ENCODE measurements around the gene CD82. TPM values are rescaled to one million over a fixed set of nuclear protein-coding genes. Genes with fewer than 3 reads are reported as not detected.

The CD82 gene
- total RNA-seq, 1 donor from 2014 or later: 228 TPM

- intact Hi-C loops (cut with micrococcal nuclease): loop anchor here (1.0 to 2.0 kb wide), 2 partner anchors 10 to 121 kb away; no protein-coding TSS in a partner anchor
These were observed 6.1 kb upstream of the CD82 start for GRCh38 chr11:44559207-44559939.

GRCh38 chr11:44559940-44560300, 5.5 kb upstream of the CD82 start:
- intact Hi-C loops (cut with micrococcal nuclease): loop anchor here (1.0 to 10.0 kb wide), 3 partner anchors 9 to 1245 kb away; partner anchors contain the start of gene SLC35C1

- intact Hi-C loops (cut with micrococcal nuclease): loop anchor here (10.0 kb wide), 1 partner anchor 1243 kb away; the partner anchor contains the start of gene SLC35C1
These were observed 4.1 kb upstream of the CD82 start for GRCh38 chr11:44561275-44561805.

GRCh38 chr11:44561964-44562734, 3.3 kb upstream of the CD82 start:
- intact Hi-C loops (cut with micrococcal nuclease): loop anchor here (10.0 kb wide), 1 partner anchor 1243 kb away; the partner anchor contains the start of gene SLC35C1

- intact Hi-C loops (cut with micrococcal nuclease): loop anchor here (10.0 kb wide), 1 partner anchor 1242 kb away; the partner anchor contains the start of gene SLC35C1
These were observed 2.5 kb upstream of the CD82 start for GRCh38 chr11:44562845-44563460.

DNA sequence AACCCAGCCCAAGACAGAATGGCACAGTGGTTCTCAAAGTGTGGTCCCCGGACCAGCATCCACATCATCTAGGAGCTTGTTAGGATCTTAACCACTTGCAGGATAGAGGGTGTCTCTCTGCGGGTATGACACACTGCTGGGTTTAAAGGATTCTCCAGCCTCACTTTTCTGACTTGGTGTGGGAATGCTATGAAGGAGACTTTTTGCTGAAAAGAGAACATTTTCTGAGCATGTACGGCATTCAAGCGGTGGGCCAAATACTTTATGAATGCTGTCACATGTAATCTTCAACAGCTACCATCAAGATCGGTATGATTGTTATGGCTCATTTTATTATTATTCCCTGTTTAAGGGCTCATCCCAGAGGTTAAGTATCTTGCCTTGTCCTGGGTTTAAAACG, 1.8 kb upstream of the CD82 start:
- intact Hi-C loops (cut with micrococcal nuclease): loop anchor here (2.0 to 10.0 kb wide), 3 partner anchors 53 to 1241 kb away; partner anchors contain the start of genes PRDM11 and SLC35C1

DNA sequence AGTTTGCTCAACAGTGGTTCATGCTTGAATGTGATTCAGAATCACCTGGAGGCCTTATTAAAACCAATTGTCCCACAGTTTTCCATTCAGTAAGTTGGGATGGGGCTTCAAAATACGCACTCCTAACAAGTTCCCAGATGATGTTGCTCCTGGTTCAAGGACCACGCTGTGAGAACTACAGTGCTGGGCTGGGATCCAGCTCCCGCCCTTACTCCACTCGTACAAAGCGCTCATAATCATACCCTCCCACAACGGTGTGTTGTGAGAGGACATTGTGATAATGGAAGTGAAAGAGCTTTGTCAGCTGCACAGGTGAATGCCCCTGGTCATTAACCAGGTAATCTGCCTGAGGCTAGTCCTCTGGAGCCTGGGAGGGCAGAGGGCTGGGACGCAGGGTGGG, 1.3 kb upstream of the CD82 start:
- intact Hi-C loops (cut with micrococcal nuclease): loop anchor here (2.0 to 10.0 kb wide), 3 partner anchors 53 to 1241 kb away; partner anchors contain the start of genes PRDM11 and SLC35C1

GRCh38 chr11:44564670-44565210, 723 bp upstream of the CD82 start:
- intact Hi-C loops (cut with micrococcal nuclease): loop anchor here (1.0 to 10.0 kb wide), 6 partner anchors 10 to 1240 kb away; partner anchors contain the start of genes PRDM11, SLC35C1 and TSPAN18

GRCh38 chr11:44565953-44566949, 788 bp downstream of the CD82 start:
- intact Hi-C loops (cut with micrococcal nuclease): loop anchor here (1.0 to 10.0 kb wide), 6 partner anchors 8 to 1239 kb away; partner anchors contain the start of genes PRDM11, SLC35C1 and TSPAN18

GRCh38 chr11:44566952-44567875, 1.8 kb downstream of the CD82 start:
- intact Hi-C loops (cut with micrococcal nuclease): loop anchor here (5.0 to 10.0 kb wide), 2 partner anchors 160 to 1238 kb away; partner anchors contain the start of genes SLC35C1 and TSPAN18

GRCh38 chr11:44567876-44568256, 2.4 kb downstream of the CD82 start:
- intact Hi-C loops (cut with micrococcal nuclease): loop anchor here (5.0 to 10.0 kb wide), 2 partner anchors 159 to 1237 kb away; partner anchors contain the start of genes SLC35C1 and TSPAN18

DNA sequence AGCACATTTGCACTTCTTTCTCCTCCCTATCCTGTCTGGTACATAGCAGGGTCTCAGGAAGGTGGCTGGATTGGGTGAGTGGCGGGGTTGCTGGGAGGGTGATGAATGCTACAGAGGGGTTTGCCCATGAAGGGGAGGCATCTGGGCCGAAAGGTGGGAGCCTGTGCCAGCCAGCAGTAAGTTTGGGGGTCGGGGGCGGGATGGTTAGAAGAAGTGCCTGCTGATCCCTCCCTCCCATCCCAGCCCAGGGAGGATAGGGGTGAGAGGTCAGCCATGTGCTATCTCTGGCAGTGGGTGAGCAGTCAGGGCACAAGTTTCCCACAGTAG, 2.8 kb downstream of the CD82 start:
- intact Hi-C loops (cut with micrococcal nuclease): loop anchor here (5.0 to 10.0 kb wide), 2 partner anchors 159 to 1237 kb away; partner anchors contain the start of genes SLC35C1 and TSPAN18

DNA sequence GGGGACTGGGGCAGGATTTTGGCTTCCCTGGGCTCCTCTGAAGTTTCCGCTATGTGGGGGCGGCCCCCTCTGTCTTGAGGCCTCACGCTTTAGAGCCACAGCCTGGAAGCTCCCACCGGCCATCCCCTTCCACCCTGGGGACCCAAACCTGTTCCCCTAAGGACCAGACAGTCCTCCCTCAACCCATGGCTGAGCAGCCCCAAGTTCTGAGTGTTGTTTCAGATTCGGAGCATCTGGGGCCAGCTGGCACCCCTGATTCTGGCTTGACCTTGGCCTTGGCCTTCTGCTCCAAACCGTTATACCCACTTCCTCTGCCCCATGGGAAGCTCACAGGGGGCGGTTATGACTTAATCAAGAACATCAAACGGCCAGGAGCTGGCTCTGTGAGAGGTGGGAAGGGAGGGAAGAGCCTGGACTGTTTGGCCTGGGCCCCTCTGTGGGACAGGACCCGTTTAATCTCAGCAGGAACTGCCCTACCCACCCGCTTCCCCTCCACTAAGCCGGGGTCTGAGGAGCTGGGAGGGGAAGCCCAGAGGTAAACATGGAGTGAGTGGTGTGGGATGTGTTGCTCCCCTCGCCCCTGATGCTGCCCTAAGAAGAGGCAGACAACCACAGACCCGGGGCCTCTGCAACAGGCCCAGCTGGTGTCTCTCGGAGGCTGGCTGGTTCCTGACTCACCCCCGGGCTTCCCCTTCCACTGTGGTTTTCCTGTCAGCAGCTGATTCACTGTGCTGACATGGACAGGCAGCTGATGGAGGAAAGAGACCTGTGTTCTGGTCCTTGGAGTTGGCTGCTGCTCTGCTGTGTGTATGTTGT, 3.4 kb downstream of the CD82 start:
- intact Hi-C loops (cut with micrococcal nuclease): loop anchor here (1.0 to 10.0 kb wide), 4 partner anchors 10 to 1236 kb away; partner anchors contain the start of genes SLC35C1 and TSPAN18

GRCh38 chr11:44570411-44571155, 5.1 kb downstream of the CD82 start:
- intact Hi-C loops (cut with micrococcal nuclease): no loop called here

GRCh38 chr11:44571871-44572270, 6.4 kb downstream of the CD82 start:
- intact Hi-C loops (cut with micrococcal nuclease): no loop called here

DNA sequence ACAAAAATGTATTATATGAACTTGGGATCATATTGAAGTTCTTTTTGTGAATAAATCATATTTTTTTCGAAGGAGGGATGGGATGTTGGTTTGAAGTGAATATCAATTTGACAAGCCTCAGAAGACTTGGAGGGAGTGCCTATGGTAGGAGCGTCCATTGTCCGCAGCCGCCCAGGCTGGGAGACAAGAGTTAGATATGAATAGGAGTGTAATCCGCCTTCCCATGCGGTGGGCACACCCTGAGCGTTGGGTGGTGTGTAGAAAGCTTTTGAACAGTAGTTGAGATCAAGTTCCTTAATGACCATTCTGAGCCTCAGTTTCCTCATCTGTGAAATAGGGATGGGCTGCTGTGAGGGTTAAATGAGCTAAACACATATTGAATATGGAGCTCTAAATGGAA, 7.0 kb downstream of the CD82 start:
- intact Hi-C loops (cut with micrococcal nuclease): no loop called here

DNA sequence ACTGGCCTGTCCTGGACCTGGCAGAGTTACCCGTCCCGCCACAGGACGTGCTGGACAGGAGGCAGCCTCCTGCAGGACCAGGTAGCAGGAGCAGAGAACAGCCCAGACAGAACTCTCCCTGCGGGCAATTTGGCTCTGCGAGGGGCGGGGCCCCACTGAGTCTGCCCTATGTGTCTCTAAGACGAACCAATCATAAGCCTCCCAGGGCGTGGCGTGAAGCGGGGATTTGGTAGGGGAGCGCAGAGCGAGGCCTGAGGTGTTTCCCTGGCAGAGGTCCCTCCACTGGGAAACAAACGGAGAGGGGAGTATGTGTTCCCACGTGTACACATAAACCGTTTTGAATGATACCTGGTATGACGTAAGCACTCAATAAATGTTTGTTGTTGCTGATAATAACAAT, 7.4 kb downstream of the CD82 start:
- intact Hi-C loops (cut with micrococcal nuclease): no loop called here
